GM12892 (cell line): ENCODE measurements around the gene IQGAP1.

Experiments used
- DNase-seq: peaks from one replicate; pipeline ENCODE4 v3.0.0; 2011; ENCODE audit not compliant: insufficient read length
- FAIRE-seq: peaks from 2 replicates; lab custom pipeline; 2011; peaks lifted over from hg19 to GRCh38; lab: Jason Lieb, UNC
- POLR2A ChIP-seq: IDR thresholded peaks from 2 replicates; pipeline ENCODE4 v1.6.1; 2011; ENCODE audit warnings: low read depth, low read length, control low read depth
- POLR2AphosphoS5 ChIP-seq: IDR thresholded peaks from 2 replicates; pipeline ENCODE4 v1.6.1; 2011; ENCODE audit warnings: low read depth, low read length, control low read depth
- TAF1 ChIP-seq: IDR thresholded peaks from 2 replicates; pipeline ENCODE4 v1.6.1; 2011; ENCODE audit warnings: low read depth, mild to moderate bottlenecking, control low read depth, low read length, borderline replicate concordance

Gene IQGAP1

GRCh38 chr15:90530250-90531051 is 142.4 kb downstream of the IQGAP1 start:
- TF ChIP-seq POLR2A = peak; percentile 32; the same call in 1 of the 2 replicates
- TF ChIP-seq TAF1 = no peak
- no peak for TF ChIP-seq POLR2AphosphoS5
- FAIRE-seq (no peak), DNase-seq (peak; percentile 73)

GRCh38 chr15:90531147-90531546 is 143.1 kb downstream of the IQGAP1 start:
- DNase-seq (no peak), FAIRE-seq (no peak)
- TF ChIP-seq POLR2A = no peak
- TF ChIP-seq POLR2AphosphoS5 = no peak
- TF ChIP-seq TAF1 = no peak

GRCh38 chr15:90535254-90535653 is 147.2 kb downstream of the IQGAP1 start:
- no peak for DNase-seq
- FAIRE-seq = no peak
- TF ChIP-seq POLR2A (no peak), TAF1 (no peak), POLR2AphosphoS5 (no peak)

GRCh38 chr15:90539789-90540188 is 151.7 kb downstream of the IQGAP1 start:
- no peak for TF ChIP-seq POLR2AphosphoS5
- no peak for TF ChIP-seq TAF1
- no peak for TF ChIP-seq POLR2A
- DNase-seq (no peak), FAIRE-seq (no peak)

DNA sequence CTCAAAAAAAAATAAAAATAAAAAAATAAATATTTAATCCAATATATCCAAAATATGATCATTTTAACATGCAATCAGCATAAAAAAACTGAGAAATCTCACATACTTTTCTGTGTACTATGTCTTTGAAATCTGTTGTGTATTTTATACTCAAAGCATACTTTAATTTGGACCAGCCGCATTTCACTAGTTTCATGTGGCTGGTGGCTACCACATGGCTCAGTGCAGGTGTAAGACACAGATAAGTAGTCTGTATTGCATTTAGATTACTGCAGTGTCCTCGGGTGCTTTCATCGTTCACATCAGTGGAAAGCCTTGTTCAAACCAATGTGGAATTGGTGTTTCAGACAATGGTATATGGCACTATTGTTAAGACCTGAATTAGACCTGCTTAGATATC is 152.7 kb downstream of the IQGAP1 start:
- FAIRE-seq = no peak

DNA sequence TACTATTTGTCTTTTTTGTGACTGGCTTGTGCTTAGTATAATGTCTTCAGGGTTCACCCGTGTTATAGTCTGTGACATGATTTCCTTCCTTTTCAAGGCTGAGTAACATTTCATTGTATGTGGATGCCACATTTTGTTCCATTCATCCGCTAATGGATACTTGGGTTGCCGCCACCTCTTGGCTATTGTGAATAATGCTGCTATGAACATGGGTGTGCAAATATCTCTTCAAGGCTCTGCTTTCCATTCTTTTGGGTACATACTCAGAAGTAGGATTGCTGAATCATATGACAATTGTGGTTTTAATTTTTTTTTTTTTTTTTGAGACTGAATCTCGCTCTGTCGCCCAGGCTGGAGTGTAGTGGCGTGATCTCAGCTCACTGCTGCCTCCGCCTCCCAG is 157.1 kb downstream of the IQGAP1 start:
- no peak for TF ChIP-seq POLR2AphosphoS5
- TF ChIP-seq POLR2A = no peak
- no peak for TF ChIP-seq TAF1
- FAIRE-seq (no peak), DNase-seq (no peak)

More for the DNA sequence above, 152.7 kb downstream of the IQGAP1 start:
- DNase-seq = no peak
- TF ChIP-seq TAF1 (no peak), POLR2AphosphoS5 (no peak)

DNA sequence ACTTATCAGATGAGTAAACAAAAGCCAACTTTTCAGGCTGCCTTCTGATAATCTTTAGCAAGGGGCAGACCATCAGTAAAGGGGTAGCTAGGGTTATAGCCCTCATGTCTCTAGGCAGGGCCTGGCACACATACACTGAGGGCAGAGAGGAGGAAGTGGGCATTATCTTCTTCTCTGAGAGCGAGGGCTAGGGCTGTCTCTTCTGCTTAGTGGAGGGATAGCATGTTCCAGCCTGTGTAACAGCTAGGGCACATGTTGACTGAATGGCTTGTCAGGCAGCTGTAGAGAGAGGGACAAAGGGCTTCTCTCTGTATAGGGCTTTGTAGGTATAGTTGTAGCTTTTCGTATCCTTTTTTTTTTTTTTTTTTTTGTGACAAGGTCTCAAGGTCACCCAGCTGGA is 159.5 kb downstream of the IQGAP1 start:
- no peak for FAIRE-seq
- DNase-seq = no peak
- TF ChIP-seq POLR2A (no peak), TAF1 (no peak), POLR2AphosphoS5 (no peak)

DNA sequence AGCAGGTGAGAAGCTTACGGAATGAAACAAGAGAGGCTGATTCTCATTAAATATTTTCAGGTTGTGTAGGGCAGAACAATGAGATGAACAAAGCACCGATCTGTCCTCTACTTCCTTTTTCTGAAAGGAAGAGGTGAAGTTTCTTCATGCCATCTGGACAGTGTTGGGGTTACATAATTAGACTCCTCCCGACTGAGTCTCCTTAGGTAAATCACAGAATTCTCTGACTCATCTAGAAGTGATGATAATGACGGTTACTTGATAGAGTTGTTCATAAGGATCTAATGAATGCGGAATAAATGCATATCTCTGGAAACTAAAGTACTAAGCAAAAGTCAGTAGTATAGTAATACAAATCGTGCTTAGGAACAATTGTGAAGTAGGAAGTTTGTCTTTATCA is 162.9 kb downstream of the IQGAP1 start:
- FAIRE-seq = peak; percentile 56
- TF ChIP-seq TAF1 (no peak), POLR2AphosphoS5 (no peak), POLR2A (no peak)
- DNase-seq = no peak
